Loucy (cell line): Measurements from ENCODE around the gene BMPR1B.

Experiments used
- H2AFZ ChIP-seq: fragments of 200-600 bp; sonication (generic); 2 replicates; pipeline ENCODE4 v1.6.0; 2016; ENCODE audit warnings: antibody characterized with exemption, mild to moderate bottlenecking, low read length, moderate library complexity
- H3F3A ChIP-seq: fragments of 200-600 bp; 2 replicates; pipeline ENCODE4 v1.6.0; 2016; ENCODE audit warnings: antibody characterized with exemption, low read depth, mild to moderate bottlenecking
- H3K27me3 ChIP-seq: fragments of 200-600 bp; sonication (generic); 2 replicates; pipeline ENCODE4 v1.6.1; 2014; ENCODE audit warnings: low read length, mild to moderate bottlenecking; ENCODE audit not compliant: insufficient read depth, poor library complexity, severe bottlenecking
- H3K36me3 ChIP-seq: fragments of 200-600 bp; sonication (generic); 2 replicates; pipeline ENCODE4 v1.6.1; 2016; ENCODE audit warnings: low read length; ENCODE audit not compliant: insufficient read depth
- H3K4me1 ChIP-seq: fragments of 200-600 bp; sonication (generic); 2 replicates; pipeline ENCODE4 v1.5.1; 2014; ENCODE audit warnings: low read length, mild to moderate bottlenecking; ENCODE audit not compliant: insufficient read depth, poor library complexity, severe bottlenecking
- H3K4me2 ChIP-seq: fragments of 200-600 bp; sonication (generic); 2 replicates; pipeline ENCODE4 v1.6.0; 2014; ENCODE audit warnings: antibody characterized with exemption, low read length, low read depth, mild to moderate bottlenecking; ENCODE audit not compliant: poor library complexity, severe bottlenecking
- H3K4me3 ChIP-seq: fragments of 200-600 bp; sonication (generic); 2 replicates; pipeline ENCODE4 v1.5.1; 2014; ENCODE audit warnings: low read length, mild to moderate bottlenecking, mixed read lengths; ENCODE audit not compliant: poor library complexity, severe bottlenecking
- H3K79me2 ChIP-seq: fragments of 200-600 bp; sonication (generic); 2 replicates; pipeline ENCODE4 v1.6.1; 2014; ENCODE audit warnings: low read length; ENCODE audit not compliant: insufficient read depth
- H3K9ac ChIP-seq: fragments of 200-600 bp; sonication (generic); 2 replicates; pipeline ENCODE4 v1.6.0; 2014; ENCODE audit warnings: mild to moderate bottlenecking, low read depth, low read length, moderate library complexity; ENCODE audit not compliant: poor library complexity, severe bottlenecking
- H3K9me2 ChIP-seq: fragments of 200-600 bp; sonication (generic); replicated peaks from 2 replicates; pipeline ENCODE4 v1.6.1; 2016; ENCODE audit warnings: low read depth, low read length, mixed read lengths
- H3K9me3 ChIP-seq: fragments of 200-600 bp; sonication (generic); 2 replicates; pipeline ENCODE4 v1.6.1; 2014; ENCODE audit warnings: mild to moderate bottlenecking, antibody characterized with exemption, low read length, low read depth; ENCODE audit not compliant: insufficient read depth
- H4K20me1 ChIP-seq: fragments of 200-600 bp; sonication (generic); 2 replicates; pipeline ENCODE4 v1.6.0; 2014; ENCODE audit warnings: antibody characterized with exemption, low read length, mild to moderate bottlenecking; ENCODE audit not compliant: insufficient read depth, poor library complexity, severe bottlenecking
- CTCF ChIP-seq: fragments of 200-600 bp; sonication (generic); conservative IDR thresholded peaks from 2 replicates; pipeline ENCODE4 v1.5.1; 2014; ENCODE audit warnings: mild to moderate bottlenecking, antibody characterized with exemption, low read length
- EZH2phosphoT487 ChIP-seq: fragments of 200-600 bp; IDR thresholded peaks from 2 replicates; pipeline ENCODE4 v1.6.1; 2018; ENCODE audit warnings: antibody characterized with exemption, mild to moderate bottlenecking, moderate library complexity, borderline replicate concordance

The BMPR1B gene

GRCh38 chr4:95153182-95153581 is 395.4 kb downstream of the BMPR1B start:
- no peak for TF ChIP-seq EZH2phosphoT487
- no peak for TF ChIP-seq CTCF
- Histone ChIP-seq H3K4me1 (peaks cover 21% of the 10 kb centered on the region), H3K4me2 (no peak overlapping the region), H3K9ac (no peak overlapping the region), H3K9me2 (no peaks in the 10 kb centered on the region), H3K4me3 (no peak overlapping the region), H3K27me3 (no peaks in the 10 kb centered on the region), H3K36me3 (no peaks in the 10 kb centered on the region), H3K9me3 (no peaks in the 10 kb centered on the region), H4K20me1 (no peaks in the 10 kb centered on the region), H3K79me2 (no peaks in the 10 kb centered on the region), H2AFZ (no peak overlapping the region), H3F3A (no peaks in the 10 kb centered on the region)

- H3K27me3 ChIP-seq, result no peaks in the 10 kb centered on the region
- no peaks in the 10 kb centered on the region for H3K9me3 ChIP-seq
- peak overlapping the region; percentile 45; the same call in 1 of the 2 replicates for H2AFZ ChIP-seq
- peaks cover 16% of the 10 kb centered on the region for H3K4me1 ChIP-seq
- no peaks in the 10 kb centered on the region for H3K79me2 ChIP-seq
- no peaks in the 10 kb centered on the region for H3F3A ChIP-seq
- no peaks in the 10 kb centered on the region for H4K20me1 ChIP-seq
- peak overlapping the region; percentile 59 for H3K4me3 ChIP-seq
- TF ChIP-seq EZH2phosphoT487 (no peak), CTCF (peak; percentile 88)
- no peaks in the 10 kb centered on the region for H3K9me2 ChIP-seq
- peak overlapping the region; percentile 64 for H3K4me2 ChIP-seq
- H3K9ac ChIP-seq, result peak overlapping the region; percentile 20
- no peaks in the 10 kb centered on the region for H3K36me3 ChIP-seq
These were observed 398.1 kb downstream of the BMPR1B start for GRCh38 chr4:95155759-95156451.

- Histone ChIP-seq H3K4me1 (peaks cover 13% of the 10 kb centered on the region), H2AFZ (peak overlapping the region; percentile 45; the same call in 1 of the 2 replicates), H3K27me3 (no peaks in the 10 kb centered on the region), H3K36me3 (no peaks in the 10 kb centered on the region), H3K9ac (no peak overlapping the region), H3K4me2 (no peak overlapping the region), H3K79me2 (no peaks in the 10 kb centered on the region), H3F3A (no peaks in the 10 kb centered on the region), H4K20me1 (no peaks in the 10 kb centered on the region), H3K4me3 (no peak overlapping the region), H3K9me3 (no peaks in the 10 kb centered on the region), H3K9me2 (no peaks in the 10 kb centered on the region)
- TF ChIP-seq EZH2phosphoT487 (no peak), CTCF (no peak)
These were observed 398.7 kb downstream of the BMPR1B start for GRCh38 chr4:95156452-95156765.
